GM19324 (cell line): Measurements from ENCODE around the gene ANK3.
"Not testable (repeated sequence)": the region's sequence is repeated elsewhere in the genome, so short reads cannot be mapped to it uniquely, and the experiment has no call there.

Source experiments
- ATAC-seq: cut with Tn5 transposase; IDR thresholded peaks from one replicate; pipeline ENCODE4 v1.9.1; 2021; ENCODE audit warnings: mild to moderate bottlenecking, moderate library complexity; ENCODE audit not compliant: unreplicated experiment, low FRiP score

The ANK3 gene

DNA sequence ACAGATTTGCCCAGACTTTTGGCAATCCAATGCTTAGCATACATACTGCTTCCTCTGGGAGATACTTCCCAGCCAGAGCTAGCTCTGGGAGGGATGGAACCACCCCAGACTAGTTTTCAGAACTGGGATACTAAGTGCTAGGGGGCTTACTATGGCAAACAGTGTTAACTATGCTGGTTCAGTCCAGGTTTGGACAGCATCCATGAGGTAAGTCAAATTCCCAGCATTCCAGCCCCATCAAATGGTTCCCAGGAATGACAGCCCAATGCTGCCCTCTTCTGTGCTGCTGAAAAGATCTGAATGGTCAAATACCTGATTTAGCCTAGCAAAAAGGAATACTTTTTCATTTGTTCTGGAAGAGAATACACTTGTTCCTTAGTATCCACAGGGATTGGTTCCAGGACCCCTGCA is 341.6 kb downstream of the ANK3 start:
- ATAC-seq: no peak

DNA sequence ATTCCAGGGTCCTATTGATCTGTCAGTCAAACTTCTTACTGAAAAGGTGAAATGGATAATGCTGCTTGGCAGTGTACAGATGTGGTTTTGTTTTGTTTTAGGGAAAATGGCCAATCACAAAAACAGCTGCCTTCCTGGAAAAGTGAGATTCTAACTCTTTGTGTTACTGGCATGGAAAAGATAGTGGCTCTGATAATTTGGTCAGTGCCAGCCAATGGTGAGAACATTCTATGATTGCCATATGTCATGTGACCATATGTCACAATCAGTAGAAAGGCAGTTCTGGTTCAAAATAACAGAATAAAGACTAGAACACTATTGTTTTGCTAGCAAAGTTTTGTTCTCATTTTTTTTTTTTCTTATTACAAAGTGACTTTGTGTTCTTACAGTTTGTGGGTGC is 344.1 kb downstream of the ANK3 start:
- ATAC-seq: no peak

DNA sequence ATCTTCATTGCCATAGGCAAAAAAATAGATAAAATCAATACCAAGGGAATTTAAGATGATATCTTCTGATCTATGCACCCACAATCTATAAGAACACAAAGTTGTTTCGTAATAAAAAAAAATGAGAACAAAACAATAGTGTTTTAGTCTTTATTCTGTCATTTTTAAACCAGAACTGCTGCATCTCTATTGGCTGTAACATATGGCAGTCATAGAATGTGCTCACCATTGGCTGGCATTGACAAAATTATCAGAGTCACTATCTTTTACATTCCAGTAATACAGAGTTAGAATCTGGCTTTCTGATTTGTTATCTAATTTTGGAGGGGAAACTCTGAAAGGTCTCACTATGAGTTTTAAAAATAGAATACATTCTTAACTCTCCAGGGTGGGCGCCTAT is 344.7 kb downstream of the ANK3 start:
- ATAC-seq: no peak

DNA sequence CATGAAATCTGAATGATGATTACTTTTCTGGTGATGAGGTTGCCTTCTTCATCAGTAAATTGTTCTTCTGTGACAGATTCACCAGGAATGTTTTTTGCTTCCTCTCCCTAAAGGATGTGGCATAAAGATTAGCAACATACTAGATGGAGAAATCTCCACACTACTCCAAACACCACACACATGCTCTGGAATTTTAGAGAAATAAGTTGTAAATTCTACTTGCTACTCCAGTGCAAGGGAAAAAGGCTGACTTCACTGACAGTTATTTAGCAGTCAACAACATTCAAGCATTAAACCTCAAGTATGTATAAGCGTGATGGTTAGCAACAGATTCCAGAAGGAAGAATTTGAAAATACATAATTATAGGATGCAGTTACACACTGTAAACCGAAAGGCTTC is 345.4 kb downstream of the ANK3 start:
- no peak for ATAC-seq

DNA sequence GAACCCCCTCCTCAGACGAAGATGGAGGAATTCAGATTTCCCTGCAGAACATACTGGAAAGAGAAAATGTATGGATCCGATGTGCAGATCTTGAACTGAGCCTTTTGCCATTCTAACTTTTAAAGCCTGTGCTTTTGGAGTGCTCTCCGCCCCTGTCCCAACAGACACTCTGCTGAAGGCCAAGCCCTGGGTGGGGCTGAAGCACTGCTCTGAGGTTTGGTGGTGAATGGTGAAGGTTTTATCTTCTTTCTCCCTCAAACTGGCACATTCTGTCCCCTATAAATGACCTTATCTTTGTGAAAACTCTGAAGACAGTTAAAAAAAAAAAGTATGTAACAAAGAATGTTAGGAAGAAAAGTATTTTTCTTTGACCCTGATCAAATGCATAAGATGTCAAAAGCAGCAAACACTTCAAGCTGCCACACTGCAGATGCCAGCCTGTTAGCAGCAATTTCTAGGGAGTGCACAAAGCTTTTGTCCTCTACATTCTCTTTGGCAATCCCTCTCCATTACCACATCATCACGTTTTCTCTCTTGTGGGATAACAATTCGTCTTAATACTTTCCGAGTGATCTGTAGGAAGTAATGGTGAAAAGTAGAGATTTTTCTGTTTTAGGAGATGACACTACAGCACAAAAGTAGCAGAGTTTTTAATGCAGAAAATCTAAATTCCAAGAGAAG is 346.0 kb downstream of the ANK3 start:
- no peak for ATAC-seq

DNA sequence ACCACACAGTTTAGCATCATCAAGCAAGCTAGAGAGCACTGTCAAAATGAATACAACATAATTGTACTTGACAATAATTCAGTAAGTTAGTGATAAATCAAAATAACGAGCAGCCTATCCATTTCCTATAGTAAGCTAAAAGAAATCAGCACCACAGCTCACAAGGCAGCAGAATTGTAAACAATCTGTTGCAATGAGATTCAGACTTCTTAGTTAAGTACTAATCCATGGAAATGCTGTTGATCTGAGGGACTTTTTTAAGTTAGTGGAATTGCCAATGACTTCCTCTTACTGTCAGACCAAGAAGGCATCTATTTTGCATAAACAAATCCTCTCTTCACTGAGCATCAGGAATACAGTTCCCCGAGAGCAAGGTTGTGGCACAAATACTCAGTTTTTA is 346.8 kb downstream of the ANK3 start:
- ATAC-seq: no peak

DNA sequence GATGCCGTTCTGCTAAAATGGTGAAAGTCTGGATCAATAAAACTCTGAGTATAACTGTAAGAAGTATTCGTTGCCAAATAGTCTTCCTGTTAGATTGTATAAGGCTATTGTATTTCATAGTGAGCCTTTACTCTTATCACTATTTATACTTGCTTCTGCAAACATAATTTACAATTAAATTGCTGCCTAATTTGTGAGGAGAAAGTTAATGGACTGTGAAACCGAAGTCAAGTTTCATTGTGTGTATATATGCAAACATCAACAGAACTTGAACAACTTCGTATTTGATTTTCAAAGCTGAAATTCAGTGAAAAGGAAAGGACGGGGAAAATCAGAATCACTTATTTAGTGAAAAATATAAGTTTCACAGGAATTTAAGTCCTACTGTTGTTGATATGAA is 347.4 kb downstream of the ANK3 start:
- no peak for ATAC-seq

DNA sequence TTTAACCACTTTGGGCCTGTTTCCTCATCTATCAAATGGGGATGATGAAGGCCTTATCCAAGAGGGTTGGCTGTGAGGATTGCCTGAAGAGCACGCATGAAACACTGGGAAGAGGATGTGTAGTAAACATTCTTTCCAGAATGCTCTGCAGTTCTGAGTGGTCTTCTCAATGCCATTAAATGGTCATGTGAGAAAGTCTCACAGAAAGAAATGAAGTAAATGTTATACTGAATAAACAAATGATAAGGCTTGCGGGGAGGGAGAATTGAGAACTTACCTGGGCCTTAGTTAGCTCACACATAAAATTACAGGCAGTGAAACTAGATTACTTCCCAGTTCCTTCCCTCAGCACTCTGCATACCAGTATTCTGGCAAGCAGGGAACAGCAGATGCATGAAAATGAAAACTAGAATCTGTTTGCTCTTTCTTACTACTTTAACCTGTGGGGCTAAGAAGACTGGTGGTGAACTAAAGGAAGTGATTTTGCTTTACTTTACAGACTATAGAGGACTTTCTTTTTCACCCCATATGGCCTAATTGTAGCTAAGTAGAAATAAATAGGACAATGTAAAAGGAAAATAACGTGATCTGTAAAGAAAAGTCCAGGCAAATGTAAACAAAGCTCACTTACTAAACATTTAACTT is 348.1 kb downstream of the ANK3 start:
- ATAC-seq: no peak

DNA sequence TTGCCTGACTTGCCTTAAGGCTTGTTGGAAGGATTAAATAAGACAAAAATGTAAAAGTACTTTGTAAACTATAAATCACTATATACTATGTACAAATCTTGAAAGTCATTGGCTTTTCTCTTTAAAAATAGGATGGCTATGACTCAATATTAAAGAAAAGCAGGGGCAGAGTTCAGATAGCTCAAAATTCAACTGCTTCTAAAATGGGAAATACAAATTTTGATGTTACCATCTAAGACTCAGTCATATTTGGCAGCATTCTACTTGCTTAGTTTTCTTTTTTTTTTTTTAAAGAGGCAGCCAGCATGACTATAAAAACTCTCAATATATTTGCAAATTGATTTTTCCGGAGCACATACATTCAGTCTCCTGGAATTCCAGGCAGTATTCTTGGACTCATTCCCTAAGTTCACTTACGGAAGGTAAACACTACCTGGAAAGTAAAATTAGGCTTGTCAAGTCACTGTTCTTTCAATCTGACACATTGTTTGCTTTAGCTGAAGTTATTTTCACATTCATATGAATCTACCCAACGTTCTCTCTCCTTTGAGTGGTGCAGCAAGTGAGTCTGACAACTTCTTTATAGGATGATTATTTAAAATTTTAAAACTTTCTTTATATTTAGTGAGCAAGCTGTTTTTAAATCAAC is 349.5 kb downstream of the ANK3 start:
- no peak for ATAC-seq

DNA sequence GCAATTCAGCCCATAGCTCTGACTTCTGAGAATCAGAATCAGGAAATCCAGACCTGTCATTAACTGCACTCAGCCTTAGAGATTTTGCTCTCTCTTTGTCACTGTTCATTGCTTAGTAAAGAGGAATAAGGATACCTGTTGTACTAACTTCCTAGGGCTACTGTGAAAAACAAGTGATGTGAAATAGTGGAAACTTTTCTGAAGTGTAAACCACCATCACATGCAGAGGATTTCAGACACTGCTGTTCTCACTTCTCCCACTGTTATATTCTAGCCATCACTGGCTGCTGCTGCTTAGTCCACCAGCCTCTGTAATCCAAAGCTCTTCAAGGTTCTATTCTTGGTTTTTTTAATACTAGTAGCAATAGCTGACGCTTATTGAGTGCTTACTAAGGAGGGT is 353.7 kb downstream of the ANK3 start:
- ATAC-seq: no peak

DNA sequence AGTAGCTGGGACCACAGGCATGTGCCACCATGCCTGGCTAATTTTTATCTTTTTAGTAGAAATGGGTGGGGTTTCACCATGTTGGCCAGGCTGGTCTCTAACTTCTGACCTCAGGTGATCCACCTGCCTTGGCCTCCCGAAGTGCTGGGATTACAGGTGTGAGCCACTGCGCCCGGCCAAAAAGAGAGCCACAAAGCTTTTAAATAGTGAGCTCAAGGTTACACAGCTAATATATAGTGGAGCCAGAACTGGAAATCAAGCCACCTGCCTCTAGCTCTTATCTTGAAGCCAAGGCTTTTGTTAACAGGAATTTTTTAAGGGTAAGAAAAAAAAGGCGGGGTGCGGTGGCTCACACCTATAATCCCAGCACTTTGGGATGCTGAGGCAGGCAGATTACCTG is 354.3 kb downstream of the ANK3 start:
- ATAC-seq: not testable (repeated sequence)

DNA sequence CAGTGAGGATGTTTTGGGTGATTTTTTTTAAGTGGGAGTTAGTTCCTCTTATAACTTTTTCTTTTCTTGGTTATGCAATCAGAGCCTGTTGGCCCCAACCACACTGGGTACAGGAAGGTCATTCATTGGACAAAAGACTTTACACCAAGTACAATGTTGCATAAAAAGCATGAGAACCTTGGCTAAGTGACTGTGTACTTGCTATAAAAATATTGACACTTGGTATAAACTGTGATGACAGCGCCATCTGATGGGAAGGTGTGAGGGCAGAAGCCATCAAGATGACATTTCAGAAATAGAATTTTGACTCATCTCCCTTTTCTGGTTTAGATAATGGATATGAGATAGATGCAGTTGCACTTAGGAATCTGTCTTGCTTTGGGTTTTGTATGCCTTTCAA is 357.0 kb downstream of the ANK3 start:
- no peak for ATAC-seq

DNA sequence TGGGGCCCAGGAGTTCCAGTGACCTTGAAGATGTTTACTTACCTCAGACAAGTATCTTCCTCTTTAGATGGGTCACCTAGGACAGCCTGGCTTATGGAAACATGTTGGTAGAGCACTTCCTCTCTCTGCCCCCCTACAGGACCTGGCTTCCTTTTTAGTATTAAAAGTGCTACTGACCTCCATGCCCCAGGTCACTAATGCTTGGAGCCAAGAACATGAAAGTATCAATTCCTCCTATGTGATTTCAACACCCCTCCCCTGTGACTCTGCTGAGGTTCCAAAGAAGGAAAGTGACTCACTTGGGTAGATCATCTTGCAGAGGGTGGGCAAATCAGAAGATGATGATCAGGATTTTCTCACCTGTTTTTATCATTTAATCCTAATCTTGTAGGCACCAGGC is 358.0 kb downstream of the ANK3 start:
- no peak for ATAC-seq

DNA sequence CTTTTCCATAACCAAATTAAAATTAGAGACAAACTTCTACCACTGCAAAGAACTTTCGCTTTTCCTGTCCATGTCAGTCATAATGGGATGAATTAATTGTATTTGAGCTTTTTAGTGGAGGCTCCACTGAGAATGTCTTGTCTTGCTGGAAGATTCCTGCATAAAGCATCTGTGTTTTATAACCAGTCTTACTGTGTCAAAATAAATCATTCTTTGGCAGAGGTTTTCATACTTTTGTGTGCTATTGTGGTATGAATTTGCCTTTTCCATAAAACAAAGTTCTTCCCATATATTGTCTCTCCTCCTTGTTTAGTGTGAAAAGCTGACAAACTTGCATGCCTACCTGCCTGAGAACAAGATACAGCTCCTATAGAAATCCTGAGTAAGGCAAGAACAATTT is 358.5 kb downstream of the ANK3 start:
- no peak for ATAC-seq

DNA sequence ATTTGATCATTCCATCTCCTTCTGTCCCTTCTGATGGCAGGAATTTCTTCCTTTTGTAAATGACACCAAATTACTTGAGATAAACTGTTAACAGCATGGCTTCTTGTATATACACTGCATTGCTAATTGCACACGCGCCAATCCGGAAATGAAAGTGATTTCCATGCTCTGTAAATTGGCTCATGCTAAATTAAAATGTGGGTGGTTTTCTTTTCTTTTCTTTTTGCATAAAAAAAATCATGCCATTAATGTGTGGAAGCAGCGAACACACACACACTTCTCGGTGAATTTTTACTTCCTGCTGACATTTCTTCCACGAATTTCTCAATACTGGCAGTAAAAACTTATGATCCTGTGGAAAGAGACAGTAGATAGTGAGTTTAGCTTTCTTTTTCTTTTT is 360.2 kb downstream of the ANK3 start:
- ATAC-seq: no peak

DNA sequence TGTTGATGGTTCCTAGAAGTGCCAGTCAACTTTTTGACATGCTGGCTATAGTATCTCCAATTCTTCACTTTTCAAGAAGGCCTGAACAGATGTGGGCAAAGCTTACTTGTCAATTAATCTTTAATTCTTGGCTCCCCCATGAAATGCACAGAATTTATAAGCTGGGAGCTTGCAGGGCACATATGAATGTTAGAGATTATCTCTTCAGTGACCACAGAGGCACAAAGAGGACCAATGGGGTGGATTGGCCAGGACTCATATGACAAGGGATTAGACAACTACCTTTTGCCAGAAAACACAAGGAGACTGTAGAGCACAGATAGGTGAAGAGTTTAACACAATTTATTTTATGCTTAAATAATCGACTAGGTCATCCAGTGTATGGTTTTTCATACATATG is 361.6 kb downstream of the ANK3 start:
- no peak for ATAC-seq

DNA sequence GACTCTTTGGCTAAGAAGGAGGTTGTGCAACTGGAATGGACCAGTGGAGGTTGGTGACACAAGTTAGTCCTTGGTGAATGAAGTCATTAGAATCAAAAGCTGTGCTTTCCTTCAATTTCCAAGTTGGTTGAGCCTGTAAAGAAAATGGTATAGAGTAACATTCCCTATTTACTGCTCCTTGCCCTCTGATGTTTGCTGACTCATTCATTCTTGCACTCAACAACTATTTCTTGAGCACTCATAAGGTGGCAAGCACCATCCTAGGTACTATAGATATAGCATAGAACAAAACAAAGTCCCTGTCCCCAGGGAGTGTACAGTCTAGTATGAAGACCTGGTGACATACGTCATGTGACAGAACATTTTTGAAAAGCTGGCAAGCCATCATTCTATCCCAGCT is 364.4 kb downstream of the ANK3 start:
- ATAC-seq: no peak

DNA sequence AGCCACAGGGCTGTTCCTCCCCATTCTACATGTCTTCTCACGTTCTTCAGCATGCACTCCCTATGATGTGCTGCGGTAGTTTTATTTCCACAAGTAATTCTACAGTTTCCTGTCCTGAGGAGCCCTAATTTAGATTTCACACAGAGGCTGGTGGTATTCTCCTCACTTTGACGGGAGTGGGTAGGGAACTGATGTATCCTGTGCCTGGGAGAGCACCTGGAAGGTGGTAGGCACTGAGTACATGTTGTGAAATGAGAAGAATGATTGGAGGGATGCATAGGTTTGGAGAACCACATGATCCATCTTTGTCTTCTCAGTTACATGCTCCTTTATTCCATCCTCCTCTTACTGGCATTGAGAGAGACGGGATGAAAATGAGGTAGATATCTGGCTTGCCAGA is 365.2 kb downstream of the ANK3 start:
- no peak for ATAC-seq

DNA sequence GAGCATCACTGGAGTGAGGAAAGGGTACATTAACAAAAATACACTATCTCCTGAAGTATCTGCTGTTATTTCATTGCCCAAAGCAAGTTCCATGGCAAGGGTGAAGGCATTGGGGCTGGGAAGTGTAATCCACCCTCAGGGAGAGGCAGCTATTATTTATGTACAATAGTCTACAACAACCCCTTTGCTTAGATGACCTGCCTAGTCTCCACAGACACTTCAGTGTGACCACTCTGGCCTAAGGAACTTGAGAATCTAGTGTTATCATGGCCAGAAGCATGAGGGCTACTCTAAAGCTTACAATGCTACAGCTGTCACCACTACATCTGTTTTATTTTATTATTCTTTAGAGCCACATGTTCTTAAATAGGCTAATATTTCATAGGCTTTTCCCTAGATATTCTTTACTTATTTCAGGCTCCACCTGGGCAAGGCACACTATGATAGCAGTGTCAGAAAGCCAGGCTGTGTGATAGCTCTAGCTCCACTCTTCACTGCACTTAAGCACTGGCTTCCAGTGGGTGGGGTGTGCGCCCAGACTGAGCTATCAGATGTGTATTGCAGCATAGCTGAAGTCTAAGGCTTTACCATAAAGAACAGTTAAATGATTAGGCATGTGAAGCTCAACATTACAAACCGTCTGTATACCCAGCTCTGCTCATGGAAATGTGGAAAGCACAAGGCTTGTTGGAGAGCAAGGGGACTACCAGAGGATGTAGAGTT is 366.4 kb downstream of the ANK3 start:
- ATAC-seq: no peak

DNA sequence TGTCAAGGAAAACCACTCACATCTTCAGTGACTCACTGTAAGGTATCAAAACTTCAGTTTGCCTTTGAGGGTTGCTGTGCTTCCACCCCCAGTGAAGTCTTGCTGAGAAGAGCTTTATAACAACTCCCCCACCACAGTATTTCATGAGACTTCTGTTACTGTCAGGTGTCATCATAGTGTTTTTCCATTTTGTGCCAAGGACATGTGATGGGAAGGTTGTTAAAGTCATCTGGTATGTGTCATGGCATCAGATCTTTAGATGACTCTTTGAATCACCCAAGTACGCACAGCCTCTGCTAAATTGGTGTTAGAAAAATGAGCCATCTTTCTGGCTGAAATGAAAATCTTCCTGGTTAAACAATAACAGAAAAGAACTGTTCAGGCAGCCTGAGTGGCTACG is 368.3 kb downstream of the ANK3 start:
- ATAC-seq: no peak

DNA sequence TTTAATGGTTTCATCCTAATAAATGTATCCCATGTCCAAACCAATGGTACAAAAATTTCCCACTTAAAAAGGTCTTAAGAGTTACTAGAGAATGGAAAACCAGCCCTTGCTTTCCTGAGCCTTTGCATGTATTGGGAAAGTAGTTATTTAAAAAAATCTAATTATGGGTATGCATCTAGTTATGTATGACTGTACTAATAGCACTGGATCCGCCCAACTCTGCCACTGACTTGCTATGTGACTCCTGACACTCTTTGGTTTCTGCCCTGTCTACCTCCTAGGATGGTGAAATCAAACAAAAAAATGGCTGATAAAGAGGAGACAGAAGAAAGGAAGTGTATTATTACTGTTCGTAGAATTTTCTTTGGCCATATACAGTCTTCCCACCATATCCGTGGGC is 372.9 kb downstream of the ANK3 start:
- ATAC-seq: no peak
